SIG-M5 treated with dmso at 0.1 percent for 504 hours (cell line): Measurements from ENCODE around the gene TRAF5.
A peak's percentile ranks its signal among the peaks of the same experiment; 100 is the strongest.

Experiments
- DNase-seq: peaks from one replicate; lab custom pipeline; 2025; ENCODE audit not compliant: unreplicated experiment; lab: John Stamatoyannopoulos, UW

The TRAF5 gene

DNA sequence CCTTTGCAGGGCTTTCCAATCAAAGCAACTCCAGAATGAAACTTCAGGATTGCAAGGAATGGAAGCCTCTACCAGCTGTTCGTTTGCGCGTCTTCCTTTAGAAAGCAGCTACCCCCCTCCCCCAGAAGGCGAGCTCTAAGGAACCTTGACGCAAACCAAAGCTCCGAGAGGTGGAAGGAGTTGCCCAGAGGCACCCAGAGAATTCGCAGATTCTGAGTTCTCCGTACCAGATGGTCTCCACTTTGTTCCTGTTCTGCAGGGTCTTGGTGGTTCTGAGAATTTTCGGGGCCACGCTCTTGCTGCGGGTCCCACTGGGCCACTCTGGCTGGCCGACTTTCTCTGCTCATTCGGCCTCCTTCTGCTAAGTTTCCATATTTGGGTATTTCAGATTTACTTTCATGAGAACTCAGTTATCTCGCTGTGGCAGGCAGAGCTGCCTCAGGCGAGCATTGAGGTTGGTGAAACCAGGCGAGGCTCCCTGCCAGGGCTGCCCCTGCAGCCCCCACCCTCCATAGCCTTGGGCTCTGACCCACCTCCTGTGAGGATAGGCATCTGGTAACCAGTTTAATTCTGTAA lies 801 bp downstream of the TRAF5 start:
- no peak for DNase-seq

DNA sequence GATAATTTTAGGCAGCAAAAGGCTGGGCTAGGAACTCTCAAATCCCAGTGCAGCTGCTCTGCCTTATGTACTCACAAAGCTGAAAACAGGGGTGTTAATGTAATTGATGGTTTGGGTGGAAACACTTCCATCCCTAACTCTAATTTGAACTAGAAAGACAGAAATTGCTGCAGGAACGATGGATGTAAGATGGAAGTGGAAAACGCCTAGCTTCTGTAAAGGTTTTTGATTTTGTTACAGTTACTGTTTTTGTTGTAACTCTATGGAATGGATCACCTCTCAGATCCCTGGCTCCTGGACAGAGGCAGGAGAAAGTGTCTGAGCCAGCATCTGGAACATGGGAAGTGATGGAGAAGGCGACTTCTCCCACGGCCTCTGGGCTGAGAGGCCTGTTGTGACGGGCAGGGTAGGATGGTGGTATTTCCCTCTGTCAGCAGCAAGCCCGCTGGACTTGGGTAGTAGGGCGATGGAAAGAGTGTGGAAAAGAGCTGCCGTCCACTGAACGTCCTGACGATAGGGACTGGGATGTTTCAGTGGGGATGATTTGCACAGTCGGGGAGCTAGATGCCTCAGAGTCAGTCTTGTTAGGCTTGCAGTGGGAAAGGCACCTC lies 1.6 kb downstream of the TRAF5 start:
- DNase-seq: no peak

- no peak for DNase-seq
These were observed 2.3 kb downstream of the TRAF5 start for GRCh38 chr1:211328866-211329475.

DNA sequence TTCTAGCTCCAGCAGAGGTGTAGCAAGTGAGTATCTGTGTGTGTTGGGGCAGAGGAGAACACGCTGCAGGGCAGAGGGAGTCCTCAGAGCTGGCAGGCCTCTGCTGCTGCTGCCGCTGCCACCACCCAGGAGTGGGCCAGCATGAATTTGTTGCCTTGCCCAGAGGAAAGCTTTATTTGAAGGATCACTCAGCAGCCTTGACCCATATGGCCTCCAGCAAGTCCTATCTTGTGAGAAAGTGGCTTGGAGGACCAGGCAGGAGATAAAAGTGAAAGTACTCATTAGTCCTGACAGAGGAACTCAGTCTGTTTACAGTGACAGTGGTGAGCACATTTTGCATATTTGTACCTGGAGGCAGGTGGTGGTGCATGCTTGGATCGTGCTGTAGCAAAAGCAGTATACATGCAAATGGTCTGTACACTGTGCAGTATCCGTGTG lies 3.1 kb downstream of the TRAF5 start:
- no peak for DNase-seq

DNA sequence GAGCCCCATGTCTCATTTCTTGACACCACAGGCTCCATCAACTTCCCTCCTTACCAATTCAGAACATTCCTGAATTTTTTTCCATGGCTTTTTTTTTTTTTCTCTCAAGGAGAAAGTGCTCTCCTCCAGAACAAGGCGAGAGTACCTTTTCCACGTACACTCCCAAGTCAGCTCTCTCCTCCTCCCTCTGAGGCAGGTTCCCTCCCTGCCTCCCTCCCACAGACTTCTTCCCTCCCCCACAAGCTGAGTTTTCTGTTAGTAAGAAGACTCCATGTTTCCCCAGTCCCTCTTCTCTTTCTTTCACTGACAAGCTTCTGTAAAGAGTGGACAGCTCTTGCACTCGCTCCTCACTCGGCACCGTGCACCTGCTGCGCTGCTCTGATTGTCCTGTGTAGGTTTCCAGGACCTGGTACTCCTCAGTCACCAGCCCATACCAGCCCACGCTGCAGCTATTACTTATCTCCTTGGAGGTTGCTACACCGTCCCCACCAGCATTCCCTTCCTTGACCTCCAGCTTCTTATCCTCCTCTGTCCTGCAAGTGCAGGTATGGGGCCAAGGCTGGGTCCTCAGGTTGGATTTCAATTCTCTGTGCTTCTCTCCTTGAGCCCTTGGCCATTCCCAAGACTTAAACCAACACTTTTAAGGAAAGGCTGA lies 3.8 kb downstream of the TRAF5 start:
- no peak for DNase-seq

- DNase-seq: peak; percentile 29
These were observed 4.5 kb downstream of the TRAF5 start for GRCh38 chr1:211331011-211331709.

DNA sequence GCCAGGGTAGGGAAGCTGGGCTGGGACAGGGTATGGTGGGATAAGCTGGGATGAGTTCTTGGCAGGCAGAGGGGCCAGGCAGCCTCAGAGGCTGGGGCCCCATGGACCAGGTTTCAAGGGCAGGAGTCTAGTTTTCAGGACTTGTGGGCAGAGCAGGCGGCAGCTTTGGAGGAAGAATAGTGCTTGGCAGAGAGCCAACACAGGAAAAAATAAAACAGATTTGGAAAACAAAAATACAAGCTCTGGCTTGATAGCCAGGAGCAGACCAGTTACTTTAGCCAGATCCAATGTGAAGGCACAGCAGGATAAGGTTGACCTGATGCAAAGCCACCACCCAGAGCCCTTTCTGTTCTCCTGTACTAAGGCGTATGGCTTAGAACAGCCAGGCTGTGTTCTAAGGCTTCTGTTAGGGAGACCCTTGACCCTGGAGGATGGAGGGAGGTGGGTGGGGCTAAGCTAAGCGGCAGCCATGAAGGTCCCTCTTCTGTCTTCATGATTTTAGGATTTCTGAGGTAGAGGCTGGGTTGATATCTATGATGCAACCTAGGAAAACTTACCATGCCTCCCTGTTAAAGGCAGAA lies 5.5 kb downstream of the TRAF5 start:
- DNase-seq: no peak

GRCh38 chr1:211332830-211333229 lies 6.2 kb downstream of the TRAF5 start:
- no peak for DNase-seq

DNA sequence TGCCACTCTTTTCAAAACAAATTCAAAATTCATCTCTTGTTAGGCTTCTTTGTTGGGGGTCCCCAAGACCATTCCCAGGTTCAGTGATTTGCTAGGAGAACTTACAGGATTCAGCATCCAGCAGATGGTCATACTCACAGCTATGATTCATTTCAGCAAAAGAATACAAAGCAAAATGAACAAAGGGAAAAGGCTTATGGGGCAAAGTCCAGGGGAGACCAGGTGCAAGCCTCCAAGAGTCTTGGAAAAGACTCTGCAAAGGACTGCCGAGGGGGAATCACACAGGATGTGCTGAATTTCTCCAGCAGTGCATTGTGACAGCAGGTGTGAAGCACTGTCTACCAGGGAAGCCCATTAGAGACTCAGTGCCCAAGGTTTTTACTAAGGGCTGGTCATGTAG lies 7.3 kb downstream of the TRAF5 start:
- no peak for DNase-seq

DNA sequence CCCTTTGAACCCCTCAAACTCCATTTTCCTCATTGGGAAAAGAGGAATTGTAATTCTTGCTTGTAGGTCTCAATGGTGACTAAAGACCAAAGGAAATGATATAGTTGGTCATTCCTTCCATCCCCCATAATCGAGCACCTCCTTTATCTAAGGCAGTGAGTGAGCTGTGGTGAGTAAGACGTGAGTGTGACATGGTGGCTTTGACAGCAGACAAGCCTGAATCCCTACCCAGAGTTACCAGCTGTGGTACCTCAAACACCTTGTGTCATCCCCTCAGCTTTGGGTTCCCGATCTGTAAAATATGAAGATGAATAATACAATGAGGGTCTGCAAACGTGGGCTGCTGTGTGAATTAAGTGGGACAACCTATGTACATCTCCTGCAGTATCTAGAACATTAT lies 8.4 kb downstream of the TRAF5 start:
- no peak for DNase-seq

DNA sequence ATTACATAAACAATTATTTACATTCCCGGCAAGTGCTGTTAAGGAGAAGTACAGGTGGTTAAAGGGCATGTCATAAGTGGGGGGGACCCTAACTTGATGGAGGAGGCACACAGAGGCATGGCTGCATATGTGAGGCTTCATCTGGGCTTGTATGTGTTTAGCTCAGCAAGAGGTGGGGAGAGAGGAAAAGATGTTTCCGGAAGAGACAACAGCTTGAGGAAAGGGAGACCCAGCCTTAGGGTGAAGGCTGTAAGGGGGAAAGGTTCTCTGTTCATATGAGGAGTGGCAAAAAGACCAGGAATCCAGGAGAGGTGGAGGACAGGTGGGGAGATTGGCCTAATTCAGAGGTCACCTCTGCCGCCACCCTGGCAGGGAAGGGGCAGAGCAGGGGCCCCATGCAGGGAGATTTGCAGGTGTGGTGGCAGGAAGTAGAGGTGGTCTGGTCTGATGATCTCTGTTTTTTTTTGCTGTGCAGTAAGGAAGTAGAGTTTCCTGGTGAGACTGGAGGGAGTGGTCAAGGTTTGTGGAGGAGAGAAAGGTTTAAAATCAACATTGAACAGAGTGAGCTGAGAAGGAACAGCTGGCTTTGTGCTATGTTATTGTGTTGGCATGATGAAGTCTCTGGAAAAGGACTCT lies 9.0 kb downstream of the TRAF5 start:
- no peak for DNase-seq

- DNase-seq: no peak
These were observed 9.5 kb downstream of the TRAF5 start for GRCh38 chr1:211336161-211336560.

GRCh38 chr1:211336775-211337174 lies 10.1 kb downstream of the TRAF5 start:
- no peak for DNase-seq

- no peak for DNase-seq
These were observed 11.0 kb downstream of the TRAF5 start for GRCh38 chr1:211337430-211338223.

- DNase-seq: no peak
These were observed 11.6 kb downstream of the TRAF5 start for GRCh38 chr1:211338224-211338620.

- no peak for DNase-seq
These were observed 13.0 kb downstream of the TRAF5 start for GRCh38 chr1:211339631-211340041.

DNA sequence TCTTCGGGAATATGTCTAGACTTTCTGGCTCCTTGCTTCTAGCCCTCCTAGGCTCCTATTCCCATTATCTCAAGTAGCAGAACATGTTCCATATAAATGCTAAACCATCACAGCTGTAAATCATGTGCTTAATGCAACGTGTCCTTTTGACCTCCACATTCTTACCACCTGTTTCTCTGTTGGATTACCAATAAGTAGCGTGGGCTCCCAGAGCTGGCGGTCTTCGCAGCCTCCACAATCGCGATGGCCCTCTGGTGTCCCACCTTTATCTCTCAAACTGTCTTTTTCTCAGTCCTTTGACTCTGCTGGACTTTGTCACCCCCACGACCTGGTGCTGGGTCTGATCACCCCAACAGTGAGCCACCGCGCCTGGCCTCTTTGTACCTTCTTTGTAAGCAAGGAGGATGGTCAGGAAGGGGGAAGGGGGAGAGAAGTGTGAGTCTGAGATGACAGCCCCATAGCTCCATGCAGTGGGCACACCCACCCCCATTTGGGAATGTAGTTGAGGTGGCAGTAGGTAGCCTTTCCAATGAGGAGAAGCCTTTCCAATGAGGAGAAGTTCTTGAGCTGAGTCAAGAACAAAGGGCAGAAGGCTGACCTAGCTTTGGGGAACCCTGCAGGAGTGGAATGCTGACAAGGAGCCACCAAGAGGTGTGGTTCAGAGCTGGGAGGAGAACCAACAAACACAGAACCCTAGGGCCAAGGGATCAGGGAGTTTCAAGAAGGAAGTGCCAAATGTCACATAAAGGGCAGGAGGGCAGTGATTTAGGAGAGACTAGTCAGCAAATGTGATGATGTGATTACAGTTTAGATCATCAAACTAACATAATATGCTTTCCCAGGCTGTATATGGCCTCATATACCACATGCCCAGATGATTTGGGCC lies 14.2 kb downstream of the TRAF5 start:
- DNase-seq: no peak

DNA sequence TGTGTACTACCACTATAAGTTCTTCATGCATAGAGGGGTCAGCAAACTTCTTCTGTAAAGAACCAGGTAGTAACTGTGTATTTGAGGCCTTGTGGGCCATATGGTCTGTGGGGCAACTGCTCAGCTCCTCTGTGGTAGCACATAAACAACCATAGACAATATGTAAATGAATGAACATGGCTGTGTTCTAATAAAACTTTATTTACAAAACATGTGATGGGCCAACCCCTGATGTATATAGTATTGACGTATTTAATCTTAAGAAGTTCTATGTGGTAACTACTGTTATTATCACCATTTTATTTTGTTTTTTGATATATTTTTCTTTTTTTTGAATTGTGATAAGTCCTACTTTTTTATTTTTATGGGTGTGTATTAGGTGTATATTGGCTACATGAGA lies 15.4 kb downstream of the TRAF5 start:
- DNase-seq: no peak

GRCh38 chr1:211343607-211344006 lies 17.0 kb downstream of the TRAF5 start:
- DNase-seq: no peak
